Trophoblast cell (in vitro differentiated cells and primary cell): ENCODE data around the gene ATP6V1B1.
A peak's percentile ranks its signal among the peaks of the same experiment; 100 is the strongest.

ENCODE experiments used
- DNase-seq, 2 donors: peaks; one replicate each; pipeline ENCODE4 v3.0.0-alpha.2; 2016
- H2AFZ ChIP-seq: 2 replicates; pipeline ENCODE4 v1.6.1; 2013; ENCODE audit warnings: low read length, moderate library complexity, mild to moderate bottlenecking; ENCODE audit not compliant: insufficient read depth, poor library complexity
- H2AK5ac ChIP-seq: 2 replicates; pipeline ENCODE4 v1.6.1; 2013; ENCODE audit warnings: mild to moderate bottlenecking, low read length
- H2BK120ac ChIP-seq: 2 replicates; pipeline ENCODE4 v1.6.1; 2013; ENCODE audit warnings: low read length, mild to moderate bottlenecking, moderate library complexity; ENCODE audit not compliant: insufficient read depth, poor library complexity
- H2BK12ac ChIP-seq: 2 replicates; pipeline ENCODE4 v1.6.1; 2013; ENCODE audit warnings: mild to moderate bottlenecking, low read length, moderate library complexity
- H2BK5ac ChIP-seq: 2 replicates; pipeline ENCODE4 v1.6.1; 2013; ENCODE audit warnings: low read length, low read depth, moderate library complexity, mild to moderate bottlenecking; ENCODE audit not compliant: poor library complexity
- H3K14ac ChIP-seq: 2 replicates; pipeline ENCODE4 v1.6.1; 2013; ENCODE audit warnings: mild to moderate bottlenecking, low read length
- H3K18ac ChIP-seq: 2 replicates; pipeline ENCODE4 v1.6.1; 2013; ENCODE audit warnings: mild to moderate bottlenecking, low read length
- H3K23ac ChIP-seq: 2 replicates; pipeline ENCODE4 v1.6.1; 2013; ENCODE audit warnings: low read length
- H3K27ac ChIP-seq: 2 replicates; pipeline ENCODE4 v1.5.1; 2013; ENCODE audit warnings: low read depth, mild to moderate bottlenecking, inconsistent platforms, low read length, moderate library complexity
- H3K27me3 ChIP-seq: 2 replicates; pipeline ENCODE4 v1.6.1; 2013; ENCODE audit warnings: inconsistent platforms, mild to moderate bottlenecking, low read length, moderate library complexity; ENCODE audit not compliant: insufficient read depth
- H3K36me3 ChIP-seq, 2 experiments: 1 replicate in 1 of 2; 2 replicates in 1 of 2; pipeline ENCODE4 v1.6.1; 2013; ENCODE audit warnings: low read length in 2 of 2, mild to moderate bottlenecking in 2 of 2, moderate library complexity in 1 of 2; ENCODE audit not compliant: insufficient read depth in 2 of 2, control insufficient read depth in 1 of 2
- H3K4ac ChIP-seq: 2 replicates; pipeline ENCODE4 v1.6.1; 2013; ENCODE audit warnings: low read depth, mild to moderate bottlenecking, low read length, moderate library complexity
- H3K4me1 ChIP-seq, 2 experiments: 1 replicate in 1 of 2; 2 replicates in 1 of 2; pipeline ENCODE4 v1.6.1; 2013; ENCODE audit warnings: low read length in 2 of 2, mild to moderate bottlenecking in 2 of 2, moderate library complexity in 1 of 2; ENCODE audit not compliant: insufficient read depth in 2 of 2, control insufficient read depth in 1 of 2
- H3K4me2 ChIP-seq: 2 replicates; pipeline ENCODE4 v1.6.1; 2013; ENCODE audit warnings: inconsistent platforms, mild to moderate bottlenecking, low read length, moderate library complexity
- H3K4me3 ChIP-seq: 2 replicates; pipeline ENCODE4 v1.5.1; 2013; ENCODE audit warnings: mild to moderate bottlenecking, low read depth, low read length, inconsistent platforms
- H3K79me1 ChIP-seq: one replicate; pipeline ENCODE4 v1.6.1; 2013; ENCODE audit warnings: low read length
- H3K79me2 ChIP-seq: 2 replicates; pipeline ENCODE4 v1.6.1; 2013; ENCODE audit warnings: low read length, mild to moderate bottlenecking; ENCODE audit not compliant: control insufficient read depth, insufficient read depth, poor library complexity
- H3K9ac ChIP-seq: 2 replicates; pipeline ENCODE4 v1.6.1; 2013; ENCODE audit warnings: mild to moderate bottlenecking, low read length
- H3K9me3 ChIP-seq: 2 replicates; pipeline ENCODE4 v1.6.1; 2013; ENCODE audit warnings: low read depth, mild to moderate bottlenecking, control low read depth, inconsistent platforms, low read length; ENCODE audit not compliant: insufficient read depth
- H4K12ac ChIP-seq: 2 replicates; pipeline ENCODE4 v1.6.1; 2013; ENCODE audit warnings: low read depth, mild to moderate bottlenecking, low read length, moderate library complexity
- H4K8ac ChIP-seq: 2 replicates; pipeline ENCODE4 v1.6.1; 2013; ENCODE audit warnings: low read depth, mild to moderate bottlenecking, low read length, moderate library complexity
- H4K91ac ChIP-seq: one replicate; pipeline ENCODE4 v1.6.1; 2013; ENCODE audit warnings: low read depth, mild to moderate bottlenecking, low read length, moderate library complexity
- WGBS: extraction: QIAGEN DNeasy Blood & Tissue Kit; methylation state at CpG from one replicate; pipeline ENCODE4 v1.1.7; 2013; ENCODE audit warnings: missing lambda C conversion rate; ENCODE audit not compliant: insufficient read length, insufficient coverage; ENCODE audit errors: extremely low coverage; 5-methylcytosine and 5-hydroxymethylcytosine counted together

The ATP6V1B1 gene

GRCh38 chr2:70981866-70982810 is 46.4 kb downstream of the ATP6V1B1 start:
- no peak overlapping the region for H3K18ac ChIP-seq
- H4K91ac ChIP-seq = no peak overlapping the region
- H4K12ac ChIP-seq = no peak overlapping the region
- H3K9me3 ChIP-seq = peaks cover 3% of the 10 kb centered on the region
- no peak overlapping the region for H3K23ac ChIP-seq
- H3K4me2 ChIP-seq = no peak overlapping the region
- no peak overlapping the region for H4K8ac ChIP-seq
- no peak for DNase-seq
- H3K4me3 ChIP-seq = no peak overlapping the region
- no peak overlapping the region for H3K4ac ChIP-seq
- H3K79me2 ChIP-seq = peaks cover 1% of the 10 kb centered on the region
- no peak overlapping the region for H3K14ac ChIP-seq
- no peak overlapping the region for H2BK5ac ChIP-seq
- no peak overlapping the region for H2AK5ac ChIP-seq
- H3K9ac ChIP-seq = no peak overlapping the region
- H3K79me1 ChIP-seq = peaks cover 5% of the 10 kb centered on the region
- peaks cover 5 to 13% of the 10 kb centered on the region in 2 experiments for H3K36me3 ChIP-seq
- H3K27ac ChIP-seq = no peak overlapping the region
- WGBS = no CpG with 5 or more reads among the region's 14 CpGs
- H3K27me3 ChIP-seq = no peaks in the 10 kb centered on the region
- no peak overlapping the region for H2BK12ac ChIP-seq
- no peak overlapping the region for H2AFZ ChIP-seq
- H2BK120ac ChIP-seq = no peak overlapping the region
- peaks cover 6 to 7% of the 10 kb centered on the region in 2 experiments for H3K4me1 ChIP-seq

DNA sequence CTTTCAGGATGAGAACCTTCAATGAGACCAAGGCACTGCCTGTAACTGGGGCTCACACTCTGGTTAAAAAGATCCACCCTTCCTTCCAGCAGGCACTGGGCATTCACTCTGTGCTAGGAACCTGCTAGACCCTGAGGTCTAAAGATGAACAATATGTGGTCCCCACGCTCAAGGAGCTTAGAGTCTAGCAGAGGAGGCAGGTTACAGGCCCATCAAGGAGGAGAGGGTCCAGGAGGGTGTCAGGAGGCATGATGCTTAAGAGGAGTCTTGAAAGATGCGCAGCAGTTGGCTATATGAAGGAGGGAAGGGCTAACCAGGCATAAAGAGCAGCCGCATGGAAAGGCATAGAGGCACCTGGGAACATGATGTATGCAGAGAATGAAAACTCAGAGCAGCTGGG is 47.3 kb downstream of the ATP6V1B1 start:
- Histone ChIP-seq H3K27ac (no peak overlapping the region), H2AK5ac (no peak overlapping the region), H2AFZ (no peak overlapping the region), H2BK12ac (no peak overlapping the region), H4K12ac (no peak overlapping the region), H4K91ac (no peak overlapping the region), H3K79me1 (peaks cover 3% of the 10 kb centered on the region), H3K9ac (no peak overlapping the region), H3K14ac (no peak overlapping the region), H3K79me2 (peaks cover 1% of the 10 kb centered on the region), H4K8ac (no peak overlapping the region), H3K9me3 (peaks cover 3% of the 10 kb centered on the region), H2BK120ac (no peak overlapping the region), H3K4me1 (peaks cover 2 to 3% of the 10 kb centered on the region in 2 experiments), H3K36me3 (peaks cover 8 to 19% of the 10 kb centered on the region in 2 experiments), H3K18ac (no peak overlapping the region), H3K27me3 (no peaks in the 10 kb centered on the region), H3K4me3 (peak overlapping the region; percentile 26), H3K23ac (no peak overlapping the region), H2BK5ac (no peak overlapping the region), H3K4ac (no peak overlapping the region), H3K4me2 (no peak overlapping the region)
- DNase-seq = no peak
- WGBS = no CpG with 5 or more reads among the region's 3 CpGs

DNA sequence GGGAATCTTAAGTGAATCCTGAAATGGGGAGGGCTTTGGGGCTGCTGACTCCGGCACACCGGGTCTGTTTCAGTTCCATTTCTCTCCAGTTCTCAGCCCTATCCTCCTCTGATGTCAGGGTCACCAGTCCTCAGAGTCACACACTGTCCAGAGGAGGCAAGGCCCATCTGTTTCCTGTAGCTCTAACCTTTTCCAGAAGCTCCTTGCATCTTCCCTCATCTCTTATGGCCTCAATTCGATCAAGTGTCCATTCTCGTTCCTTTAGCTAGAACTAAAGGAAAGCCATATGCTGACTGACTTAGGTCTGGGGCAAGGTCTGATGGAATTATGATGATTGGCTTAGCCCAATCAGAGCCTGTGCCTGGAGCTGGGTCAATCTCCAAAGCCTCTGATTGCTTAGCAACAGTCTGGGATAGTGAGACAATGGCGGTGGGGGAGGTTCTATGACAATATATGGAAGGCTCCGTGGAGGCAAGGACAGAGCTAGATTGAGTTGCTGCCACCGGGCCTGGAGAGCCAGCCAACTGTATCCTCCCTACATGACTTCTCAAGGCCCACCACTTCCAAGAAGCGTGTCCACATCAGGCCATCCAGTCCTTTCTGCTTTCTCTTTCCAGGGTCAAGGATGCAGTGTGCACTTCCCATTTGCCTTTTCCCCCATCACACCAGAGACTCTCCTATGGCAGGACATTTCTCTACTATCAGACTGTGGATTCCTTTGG is 48.0 kb downstream of the ATP6V1B1 start:
- H3K4me2 ChIP-seq = no peak overlapping the region
- peaks cover 3% of the 10 kb centered on the region for H3K9me3 ChIP-seq
- H2AK5ac ChIP-seq = no peak overlapping the region
- no peaks in the 10 kb centered on the region for H3K79me2 ChIP-seq
- no peak overlapping the region for H3K4ac ChIP-seq
- H2AFZ ChIP-seq = no peak overlapping the region
- H3K14ac ChIP-seq = no peak overlapping the region
- no peak overlapping the region for H3K23ac ChIP-seq
- H2BK12ac ChIP-seq = no peak overlapping the region
- no peak overlapping the region for H3K27ac ChIP-seq
- peaks cover 0 to 2% of the 10 kb centered on the region in 2 experiments for H3K4me1 ChIP-seq
- peaks cover 3% of the 10 kb centered on the region for H3K79me1 ChIP-seq
- no peak for DNase-seq
- H3K18ac ChIP-seq = no peak overlapping the region
- no peak overlapping the region for H4K91ac ChIP-seq
- no peak overlapping the region for H3K9ac ChIP-seq
- no peak overlapping the region for H4K12ac ChIP-seq
- no peak overlapping the region for H4K8ac ChIP-seq
- no peak overlapping the region for H2BK5ac ChIP-seq
- H3K27me3 ChIP-seq = no peaks in the 10 kb centered on the region
- no peak overlapping the region for H2BK120ac ChIP-seq
- no peak overlapping the region for H3K4me3 ChIP-seq
- no CpG with 5 or more reads among the region's 8 CpGs for WGBS
- H3K36me3 ChIP-seq = peaks cover 15 to 26% of the 10 kb centered on the region in 2 experiments

DNA sequence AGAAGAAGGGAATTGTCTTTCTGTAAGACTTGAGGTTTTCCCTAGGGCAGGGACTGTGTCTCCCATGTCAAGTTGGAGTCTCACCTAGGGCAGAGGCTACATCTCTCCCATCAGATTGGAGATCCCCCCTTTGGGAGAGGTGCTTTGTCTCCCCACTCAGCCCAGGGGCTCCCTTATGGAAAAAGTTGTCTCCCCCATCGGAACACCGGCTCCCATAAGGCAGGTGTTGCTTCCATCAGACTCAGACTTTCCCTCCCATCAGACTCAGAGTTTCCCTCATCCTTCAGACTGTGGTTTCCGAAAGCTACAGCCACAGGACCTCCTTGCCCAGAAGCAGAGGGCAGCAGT is 48.5 kb downstream of the ATP6V1B1 start:
- H3K18ac ChIP-seq = no peak overlapping the region
- H3K79me1 ChIP-seq = peaks cover 1% of the 10 kb centered on the region
- no peaks in the 10 kb centered on the region for H3K79me2 ChIP-seq
- WGBS = no CpG with 5 or more reads among the region's 3 CpGs
- no peak overlapping the region for H2BK120ac ChIP-seq
- H4K91ac ChIP-seq = no peak overlapping the region
- H3K9me3 ChIP-seq = peaks cover 3% of the 10 kb centered on the region
- no peak overlapping the region for H3K23ac ChIP-seq
- H3K4me2 ChIP-seq = no peak overlapping the region
- no peak overlapping the region for H3K9ac ChIP-seq
- no peak overlapping the region for H4K12ac ChIP-seq
- H3K14ac ChIP-seq = no peak overlapping the region
- H3K27ac ChIP-seq = no peak overlapping the region
- H3K27me3 ChIP-seq = no peaks in the 10 kb centered on the region
- H2AFZ ChIP-seq = no peak overlapping the region
- no peak overlapping the region for H3K4me3 ChIP-seq
- no peak for DNase-seq
- peaks cover 20 to 32% of the 10 kb centered on the region in 2 experiments for H3K36me3 ChIP-seq
- no peak overlapping the region for H2AK5ac ChIP-seq
- no peak overlapping the region for H3K4ac ChIP-seq
- no peaks in the 10 kb centered on the region for H3K4me1 ChIP-seq
- H2BK5ac ChIP-seq = no peak overlapping the region
- H2BK12ac ChIP-seq = no peak overlapping the region
- H4K8ac ChIP-seq = no peak overlapping the region
